Spleen (tissue), 7 donors: ENCODE data around the gene LDHA.

ENCODE experiments used
- POLR2A ChIP-seq, 3 donors: fragments of 450-650 bp; IDR thresholded peaks; one replicate each; pipeline ENCODE4 v1.5.1; 2017; ENCODE audit warnings: antibody characterized with exemption in 3 of 3, mild to moderate bottlenecking in 1 of 3
- POLR2AphosphoS5 ChIP-seq, 3 donors: sonication (generic); formaldehyde crosslinking; IDR thresholded peaks; one replicate each; pipeline ENCODE4 v1.5.1; 2017; ENCODE audit warnings: antibody characterized with exemption in 3 of 3
- TF ChIP-seq, protein P1 (sequence below), 11 experiments: fragments of 200-600 bp in 7 of 11; fragments of 450-650 bp in 4 of 11; sonication (generic) in 4 of 11; IDR thresholded peaks in 8 of 11; conservative IDR thresholded peaks in 3 of 11; 1 replicate in 7 of 11; 2 replicates in 4 of 11; pipeline versions ENCODE4 v1.4.0 to v1.8.0; 2016 to 2021; ENCODE audit warnings: antibody characterized with exemption in 11 of 11, inconsistent platforms in 4 of 11, mild to moderate bottlenecking in 1 of 11
- donor health status: DM: no; HTN: no; CAD: no; lungs with moderate emphysema.
- donor health status: DM: no; HTN: no; CAD: no.
- donor health status: DM: no; HTN: no; CAD: no.

- TF ChIP-seq, protein P1, sequence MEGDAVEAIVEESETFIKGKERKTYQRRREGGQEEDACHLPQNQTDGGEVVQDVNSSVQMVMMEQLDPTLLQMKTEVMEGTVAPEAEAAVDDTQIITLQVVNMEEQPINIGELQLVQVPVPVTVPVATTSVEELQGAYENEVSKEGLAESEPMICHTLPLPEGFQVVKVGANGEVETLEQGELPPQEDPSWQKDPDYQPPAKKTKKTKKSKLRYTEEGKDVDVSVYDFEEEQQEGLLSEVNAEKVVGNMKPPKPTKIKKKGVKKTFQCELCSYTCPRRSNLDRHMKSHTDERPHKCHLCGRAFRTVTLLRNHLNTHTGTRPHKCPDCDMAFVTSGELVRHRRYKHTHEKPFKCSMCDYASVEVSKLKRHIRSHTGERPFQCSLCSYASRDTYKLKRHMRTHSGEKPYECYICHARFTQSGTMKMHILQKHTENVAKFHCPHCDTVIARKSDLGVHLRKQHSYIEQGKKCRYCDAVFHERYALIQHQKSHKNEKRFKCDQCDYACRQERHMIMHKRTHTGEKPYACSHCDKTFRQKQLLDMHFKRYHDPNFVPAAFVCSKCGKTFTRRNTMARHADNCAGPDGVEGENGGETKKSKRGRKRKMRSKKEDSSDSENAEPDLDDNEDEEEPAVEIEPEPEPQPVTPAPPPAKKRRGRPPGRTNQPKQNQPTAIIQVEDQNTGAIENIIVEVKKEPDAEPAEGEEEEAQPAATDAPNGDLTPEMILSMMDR (IDR thresholded peaks at IDR 0.05 in 8 of 11, conservative IDR thresholded peaks at IDR 0.05 in 3 of 11): no peak
- no peak for TF ChIP-seq POLR2A (IDR thresholded peaks at IDR 0.05)
- no peak for TF ChIP-seq POLR2AphosphoS5 (IDR thresholded peaks at IDR 0.05)
These were observed 29.8 kb upstream of the LDHA start for GRCh38 chr11:18364495-18365073.
